GM12878 (cell line): ENCODE data around the gene BCL2. TPM values are rescaled to one million over a fixed set of nuclear protein-coding genes. Genes with fewer than 3 reads are reported as not detected.

ENCODE experiments used
- ATAC-seq: fragments of 200-7000 bp; cut with Tn5 transposase; 3 replicates; pipeline ENCODE4 v1.9.1; 2020; ENCODE audit warnings: mild to moderate bottlenecking, moderate library complexity
- BruUV-seq: library from RNA; stranded (reverse); fragments of 400-500 nt; replicated peaks from 2 replicates; lab custom pipeline; 2021; lab: Mats Ljungman, UMichigan
- CTCF ChIA-PET: fragments of 300-600 bp; sonication (Branson Sonifier 250); formaldehyde crosslinking; extraction: SDS; loops from one replicate; lab custom pipeline; 2021; ENCODE audit warnings: inconsistent platforms; lab: Yijun Ruan, JAX
- POLR2A ChIA-PET: fragments of 350-600 bp; formaldehyde crosslinking; extraction: SDS; loops from one replicate; lab custom pipeline; 2021; ENCODE audit warnings: inconsistent platforms; lab: Charles Lee
- RAD21 ChIA-PET: fragments of 300-600 bp; sonication (Branson Sonifier 250); formaldehyde crosslinking; loops from one replicate; lab custom pipeline; 2023; ENCODE audit warnings: antibody characterized with exemption; ENCODE audit not compliant: unreplicated experiment; lab: Charles Lee
- SMC1A ChIA-PET: fragments of 300-600 bp; sonication (Branson Sonifier 250); formaldehyde crosslinking; loops from one replicate; lab custom pipeline; 2023; ENCODE audit not compliant: unreplicated experiment, uncharacterized antibody; lab: Charles Lee
- DNase-seq: peaks from one replicate; pipeline ENCODE4 v3.0.0-alpha.2; 2011; ENCODE audit warnings: low read depth, low spot score
- FAIRE-seq: peaks from 3 replicates; lab custom pipeline; 2011; peaks lifted over from hg19 to GRCh38; lab: Jason Lieb, UNC
- H2AFZ ChIP-seq: 2 replicates; pipeline ENCODE4 v1.6.0; 2011; ENCODE audit warnings: low read depth, low read length, control low read depth; ENCODE audit not compliant: control insufficient read depth
- H3K27ac ChIP-seq: 2 replicates; pipeline ENCODE4 v1.5.1; 2011; ENCODE audit warnings: control low read depth; ENCODE audit not compliant: control insufficient read depth, insufficient read depth
- H3K27me3 ChIP-seq, 2 experiments: replicated peaks in 1 of 2; 2 replicates each; pipeline versions ENCODE4 v1.6.0 to v1.6.1; 2011; ENCODE audit warnings: low read length in 1 of 2; ENCODE audit not compliant: control insufficient read depth in 2 of 2, insufficient read depth in 2 of 2
- H3K36me3 ChIP-seq, 2 experiments: 2 replicates each; pipeline ENCODE4 v1.5.1; 2011; ENCODE audit warnings: low read length in 1 of 2; ENCODE audit not compliant: control insufficient read depth in 2 of 2, insufficient read depth in 2 of 2
- H3K4me1 ChIP-seq: 2 replicates; pipeline ENCODE4 v1.6.1; 2011; ENCODE audit warnings: mild to moderate bottlenecking, low read length, moderate library complexity, mixed read lengths; ENCODE audit not compliant: control insufficient read depth, insufficient read depth
- H3K4me2 ChIP-seq: 2 replicates; pipeline ENCODE4 v1.6.0; 2011; ENCODE audit warnings: control low read depth; ENCODE audit not compliant: control insufficient read depth, insufficient read depth
- H3K4me3 ChIP-seq: fragments of 200-600 bp; sonication (generic); 2 replicates; pipeline ENCODE4 v1.5.1; 2016
- H3K79me2 ChIP-seq: 2 replicates; pipeline ENCODE4 v1.6.0; 2011; ENCODE audit warnings: low read length; ENCODE audit not compliant: control insufficient read depth, insufficient read depth
- H3K9ac ChIP-seq: 2 replicates; pipeline ENCODE4 v1.8.0; 2011; ENCODE audit warnings: low read length, control low read depth, mixed read lengths; ENCODE audit not compliant: control insufficient read depth, insufficient read depth
- H3K9me3 ChIP-seq: replicated peaks from 3 replicates; pipeline ENCODE4 v1.5.1; 2011; ENCODE audit warnings: mild to moderate bottlenecking, low read length; ENCODE audit not compliant: control insufficient read depth, insufficient read depth
- H4K20me1 ChIP-seq: 2 replicates; pipeline ENCODE4 v1.6.0; 2011; ENCODE audit not compliant: control insufficient read depth, insufficient read depth
- CHD1 ChIP-seq: IDR thresholded peaks from 2 replicates; pipeline ENCODE4 v1.6.1; 2012; ENCODE audit warnings: low read depth, low read length, improper control_type of control experiment
- CUX1 ChIP-seq: IDR thresholded peaks from 2 replicates; pipeline ENCODE4 v1.6.1; 2012; ENCODE audit warnings: improper control_type of control experiment, low read depth, low read length; ENCODE audit not compliant: insufficient replicate concordance
- ELK1 ChIP-seq: IDR thresholded peaks from 2 replicates; pipeline ENCODE4 v1.6.1; 2012; ENCODE audit warnings: low read depth, low read length, improper control_type of control experiment
- HDGF ChIP-seq: fragments of 450-650 bp; IDR thresholded peaks from 2 replicates; pipeline ENCODE4 v1.6.1; 2016; ENCODE audit warnings: antibody characterized with exemption
- MLLT1 ChIP-seq: fragments of 450-650 bp; IDR thresholded peaks from 2 replicates; pipeline ENCODE4 v1.6.1; 2016; ENCODE audit warnings: mild to moderate bottlenecking
- POLR2A ChIP-seq: IDR thresholded peaks from 2 replicates; pipeline ENCODE4 v1.6.1; 2011; ENCODE audit warnings: low read depth, mild to moderate bottlenecking, low read length
- SIN3A ChIP-seq: IDR thresholded peaks from 2 replicates; pipeline ENCODE4 v1.6.1; 2012; ENCODE audit warnings: low read depth, low read length, improper control_type of control experiment
- SKIL ChIP-seq: fragments of 450-650 bp; IDR thresholded peaks from 2 replicates; pipeline ENCODE4 v1.6.1; 2017; ENCODE audit warnings: mild to moderate bottlenecking, low read depth, inconsistent platforms; ENCODE audit not compliant: poor library complexity, severe bottlenecking
- SMAD1 ChIP-seq: fragments of 450-650 bp; IDR thresholded peaks from 2 replicates; pipeline ENCODE4 v1.6.1; 2018; ENCODE audit warnings: mild to moderate bottlenecking, low read depth; ENCODE audit not compliant: partially characterized antibody
- ZNF24 ChIP-seq: fragments of 450-650 bp; IDR thresholded peaks from 2 replicates; pipeline ENCODE4 v1.6.1; 2017; ENCODE audit warnings: antibody characterized with exemption, mild to moderate bottlenecking
- ZNF384 ChIP-seq: IDR thresholded peaks from 2 replicates; pipeline ENCODE4 v1.6.1; 2012; ENCODE audit warnings: low read depth, mild to moderate bottlenecking, low read length, improper control_type of control experiment, borderline replicate concordance
- WGBS: methylation state at CpG from one replicate; pipeline ENCODE4 v1.1.6; 2016; ENCODE audit warnings: low lambda C conversion rate; ENCODE audit not compliant: insufficient replicate concordance, insufficient coverage; ENCODE audit errors: missing lambda C conversion rate; 5-methylcytosine and 5-hydroxymethylcytosine counted together
- in situ Hi-C: fragments of 300-500 bp; cut with MboI; formaldehyde crosslinking; loops from 9 replicates; pipeline ENCODE4 v1.14.3; 2018; ENCODE audit warnings: mixed read lengths
- intact Hi-C: fragments of 100-400 bp; cut with micrococcal nuclease; formaldehyde crosslinking; loops from one replicate; pipeline ENCODE4 v1.14.2; 2022; ENCODE audit not compliant: unreplicated experiment
- polyA plus RNA-seq, 11 experiments: library from polyadenylated mRNA; depleted of rRNA in 4 of 11; unstranded in 6 of 11; stranded (reverse) in 5 of 11; fragments of >200 nt; fragmentation: Nextera tagmentation in 4 of 11; fragmentation: Illumina TruSeq in 1 of 11; extraction: Ambion mirVana in 4 of 11; extraction: Trizol in 1 of 11; gene quantifications; 1 replicate in 1 of 11; 2 replicates in 10 of 11; pipeline versions ENCODE4 v1.2.1 to v1.2.3, GENCODE V29; 2011 to 2016; ENCODE audit warnings: inconsistent platforms in 2 of 11, missing spikeins in 2 of 11, low read depth in 1 of 11
- total RNA-seq, 4 experiments: library from RNA; depleted of rRNA in 3 of 4; stranded (reverse); fragments of >200 nt in 3 of 4; fragmentation: Illumina TruSeq in 1 of 4; extraction: Trizol in 1 of 4; gene quantifications; 2 replicates each; pipeline versions ENCODE4 v1.2.1 to v1.2.3, GENCODE V29; 2013 to 2021

Gene BCL2
- total and polyA plus RNA-seq, 10 of the 15 experiments (the other 5 are each of a cell fraction or from before 2014, with no cell fraction given) = 4.1 to 47.8 (median 19.3) TPM

GRCh38 chr18:63154350-63155152 is 165.0 kb downstream of the BCL2 start:
- no TSS peak for BruUV-seq
- in situ Hi-C loops = no loop called here
- DNase-seq (no peak), FAIRE-seq (no peak), ATAC-seq (no peak)
- Histone ChIP-seq H3K27me3 (no peaks in the 10 kb centered on the region), H3K79me2 (peaks cover 95% of the 10 kb centered on the region), H3K4me2 (peak overlapping the region; percentile 99), H3K9ac (peak overlapping the region; percentile 97), H3K9me3 (no peaks in the 10 kb centered on the region), H3K4me3 (0 out of 2 replicates have a peak overlapping the region, but pooled peaks have one; percentile 76), H3K4me1 (peaks cover 83% of the 10 kb centered on the region), H4K20me1 (no peaks in the 10 kb centered on the region), H3K36me3 (peaks cover 0 to 1% of the 10 kb centered on the region in 2 experiments; a peak in 1 of 4 replicates), H2AFZ (no peak overlapping the region), H3K27ac (peak overlapping the region; percentile 100)
- RAD21 ChIA-PET = interaction anchor here (0.5 to 14.5 kb wide), 21 partner anchors 8 to 437 kb away, joined by 3 to 463 read pairs (median 4); partner anchors contain the start of gene BCL2
- 42% methylated on average over 10 of the region's 10 CpGs for WGBS
- SMC1A ChIA-PET = interaction anchor here (0.7 to 13.4 kb wide), 23 partner anchors 9 to 167 kb away, joined by 3 to 453 read pairs (median 5); partner anchors contain the start of gene BCL2
- POLR2A ChIA-PET = interaction anchor here (0.5 to 11.7 kb wide), 10 partner anchors 8 to 268 kb away, joined by 3 to 278 read pairs (median 5); partner anchors contain the start of genes BCL2 and VPS4B
- intact Hi-C loops = loop anchor here (1.0 to 5.0 kb wide), 6 partner anchors 16 to 164 kb away; no protein-coding TSS in a partner anchor
- CTCF ChIA-PET = interaction anchor here (0.7 to 18.1 kb wide), 26 partner anchors 8 to 285 kb away, joined by 3 to 416 read pairs (median 6); partner anchors contain the start of gene BCL2
- TF ChIP-seq MLLT1 (0 out of 2 replicates have a peak, but pooled peaks have one; percentile 2), SMAD1 (no peak), ZNF24 (no peak), ELK1 (no peak), ZNF384 (no peak), CUX1 (no peak), POLR2A (peak; percentile 55; the same call in 1 of the 2 replicates), SIN3A (peak; percentile 1; the same call in 1 of the 2 replicates), SKIL (no peak), CHD1 (0 out of 2 replicates have a peak, but pooled peaks have one; percentile 66), HDGF (peak; percentile 79; the same call in 1 of the 2 replicates)
